Erythroblast (primary cell): Measurements from ENCODE around the gene ZNF320.

Experiments used
- GATA1 ChIP-seq: IDR thresholded peaks from 2 replicates; pipeline ENCODE4 v1.6.1; 2011; ENCODE audit warnings: low read depth, mild to moderate bottlenecking, control low read depth, low read length, moderate library complexity
- POLR2A ChIP-seq: IDR thresholded peaks from 2 replicates; pipeline ENCODE4 v1.6.1; 2011; ENCODE audit warnings: mild to moderate bottlenecking, low read length

GRCh38 chr19:52938761-52939160 is 41.3 kb upstream of the ZNF320 start:
- TF ChIP-seq POLR2A (no peak), GATA1 (no peak)
